Trophoblast cell (in vitro differentiated cells and primary cell): ENCODE data around the gene DIP2B.
A peak's percentile ranks its signal among the peaks of the same experiment; 100 is the strongest.

Experiments used
- DNase-seq, 2 donors: peaks; one replicate each; pipeline ENCODE4 v3.0.0-alpha.2; 2016
- H2AFZ ChIP-seq: 2 replicates; pipeline ENCODE4 v1.6.1; 2013; ENCODE audit warnings: low read length, moderate library complexity, mild to moderate bottlenecking; ENCODE audit not compliant: insufficient read depth, poor library complexity
- H2AK5ac ChIP-seq: 2 replicates; pipeline ENCODE4 v1.6.1; 2013; ENCODE audit warnings: mild to moderate bottlenecking, low read length
- H2BK120ac ChIP-seq: 2 replicates; pipeline ENCODE4 v1.6.1; 2013; ENCODE audit warnings: low read length, mild to moderate bottlenecking, moderate library complexity; ENCODE audit not compliant: insufficient read depth, poor library complexity
- H2BK12ac ChIP-seq: 2 replicates; pipeline ENCODE4 v1.6.1; 2013; ENCODE audit warnings: mild to moderate bottlenecking, low read length, moderate library complexity
- H2BK5ac ChIP-seq: 2 replicates; pipeline ENCODE4 v1.6.1; 2013; ENCODE audit warnings: low read length, low read depth, moderate library complexity, mild to moderate bottlenecking; ENCODE audit not compliant: poor library complexity
- H3K14ac ChIP-seq: 2 replicates; pipeline ENCODE4 v1.6.1; 2013; ENCODE audit warnings: mild to moderate bottlenecking, low read length
- H3K18ac ChIP-seq: 2 replicates; pipeline ENCODE4 v1.6.1; 2013; ENCODE audit warnings: mild to moderate bottlenecking, low read length
- H3K23ac ChIP-seq: 2 replicates; pipeline ENCODE4 v1.6.1; 2013; ENCODE audit warnings: low read length
- H3K27ac ChIP-seq: 2 replicates; pipeline ENCODE4 v1.5.1; 2013; ENCODE audit warnings: low read depth, mild to moderate bottlenecking, inconsistent platforms, low read length, moderate library complexity
- H3K27me3 ChIP-seq: 2 replicates; pipeline ENCODE4 v1.6.1; 2013; ENCODE audit warnings: inconsistent platforms, mild to moderate bottlenecking, low read length, moderate library complexity; ENCODE audit not compliant: insufficient read depth
- H3K36me3 ChIP-seq, 2 experiments: 1 replicate in 1 of 2; 2 replicates in 1 of 2; pipeline ENCODE4 v1.6.1; 2013; ENCODE audit warnings: low read length in 2 of 2, mild to moderate bottlenecking in 2 of 2, moderate library complexity in 1 of 2; ENCODE audit not compliant: insufficient read depth in 2 of 2, control insufficient read depth in 1 of 2
- H3K4ac ChIP-seq: 2 replicates; pipeline ENCODE4 v1.6.1; 2013; ENCODE audit warnings: low read depth, mild to moderate bottlenecking, low read length, moderate library complexity
- H3K4me1 ChIP-seq, 2 experiments: 1 replicate in 1 of 2; 2 replicates in 1 of 2; pipeline ENCODE4 v1.6.1; 2013; ENCODE audit warnings: low read length in 2 of 2, mild to moderate bottlenecking in 2 of 2, moderate library complexity in 1 of 2; ENCODE audit not compliant: insufficient read depth in 2 of 2, control insufficient read depth in 1 of 2
- H3K4me2 ChIP-seq: 2 replicates; pipeline ENCODE4 v1.6.1; 2013; ENCODE audit warnings: inconsistent platforms, mild to moderate bottlenecking, low read length, moderate library complexity
- H3K4me3 ChIP-seq: 2 replicates; pipeline ENCODE4 v1.5.1; 2013; ENCODE audit warnings: mild to moderate bottlenecking, low read depth, low read length, inconsistent platforms
- H3K79me1 ChIP-seq: one replicate; pipeline ENCODE4 v1.6.1; 2013; ENCODE audit warnings: low read length
- H3K79me2 ChIP-seq: 2 replicates; pipeline ENCODE4 v1.6.1; 2013; ENCODE audit warnings: low read length, mild to moderate bottlenecking; ENCODE audit not compliant: control insufficient read depth, insufficient read depth, poor library complexity
- H3K9ac ChIP-seq: 2 replicates; pipeline ENCODE4 v1.6.1; 2013; ENCODE audit warnings: mild to moderate bottlenecking, low read length
- H3K9me3 ChIP-seq: 2 replicates; pipeline ENCODE4 v1.6.1; 2013; ENCODE audit warnings: low read depth, mild to moderate bottlenecking, control low read depth, inconsistent platforms, low read length; ENCODE audit not compliant: insufficient read depth
- H4K12ac ChIP-seq: 2 replicates; pipeline ENCODE4 v1.6.1; 2013; ENCODE audit warnings: low read depth, mild to moderate bottlenecking, low read length, moderate library complexity
- H4K8ac ChIP-seq: 2 replicates; pipeline ENCODE4 v1.6.1; 2013; ENCODE audit warnings: low read depth, mild to moderate bottlenecking, low read length, moderate library complexity
- H4K91ac ChIP-seq: one replicate; pipeline ENCODE4 v1.6.1; 2013; ENCODE audit warnings: low read depth, mild to moderate bottlenecking, low read length, moderate library complexity
- WGBS: extraction: QIAGEN DNeasy Blood & Tissue Kit; methylation state at CpG from one replicate; pipeline ENCODE4 v1.1.7; 2013; ENCODE audit warnings: missing lambda C conversion rate; ENCODE audit not compliant: insufficient read length, insufficient coverage; ENCODE audit errors: extremely low coverage; 5-methylcytosine and 5-hydroxymethylcytosine counted together

Gene DIP2B

GRCh38 chr12:50747817-50748216, 243.0 kb downstream of the DIP2B start:
- peak overlapping the region; percentile 89 for H3K27ac ChIP-seq
- no peak overlapping the region for H2AK5ac ChIP-seq
- H2BK12ac ChIP-seq: no peak overlapping the region
- H3K79me1 ChIP-seq: peaks cover 17% of the 10 kb centered on the region
- no peaks in the 10 kb centered on the region for H3K79me2 ChIP-seq
- no peak overlapping the region for H4K8ac ChIP-seq
- H3K36me3 ChIP-seq: peaks cover 15 to 27% of the 10 kb centered on the region in 2 experiments
- peaks cover 2% of the 10 kb centered on the region for H3K9me3 ChIP-seq
- H3K4me2 ChIP-seq: no peak overlapping the region
- H3K18ac ChIP-seq: no peak overlapping the region
- peaks cover 4 to 12% of the 10 kb centered on the region in 2 experiments for H3K4me1 ChIP-seq
- DNase-seq: peak; percentile 81 to 83
- H3K27me3 ChIP-seq: no peaks in the 10 kb centered on the region
- no peak overlapping the region for H4K12ac ChIP-seq
- H3K9ac ChIP-seq: no peak overlapping the region
- no peak overlapping the region for H2AFZ ChIP-seq
- no CpG with 5 or more reads among the region's 1 CpG for WGBS
- no peak overlapping the region for H3K23ac ChIP-seq
- H3K14ac ChIP-seq: no peak overlapping the region
- H4K91ac ChIP-seq: no peak overlapping the region
- no peak overlapping the region for H3K4ac ChIP-seq
- H3K4me3 ChIP-seq: no peak overlapping the region
- H2BK120ac ChIP-seq: no peak overlapping the region
- H2BK5ac ChIP-seq: no peak overlapping the region

- H2BK5ac ChIP-seq: peak overlapping the region; percentile 82
- peak overlapping the region; percentile 82 for H2BK120ac ChIP-seq
- peak overlapping the region; percentile 77 for H2BK12ac ChIP-seq
- WGBS: no CpG with 5 or more reads among the region's 2 CpGs
- peaks cover 17% of the 10 kb centered on the region for H3K79me1 ChIP-seq
- H3K23ac ChIP-seq: no peak overlapping the region
- H2AK5ac ChIP-seq: no peak overlapping the region
- H3K9ac ChIP-seq: no peak overlapping the region
- H3K79me2 ChIP-seq: no peaks in the 10 kb centered on the region
- H3K36me3 ChIP-seq: peaks cover 7 to 17% of the 10 kb centered on the region in 2 experiments
- peak overlapping the region; percentile 91 for H3K27ac ChIP-seq
- H3K4me3 ChIP-seq: no peak overlapping the region
- H3K18ac ChIP-seq: no peak overlapping the region
- peak overlapping the region; percentile 84 for H4K91ac ChIP-seq
- peak overlapping the region; percentile 71 for H3K14ac ChIP-seq
- no peak overlapping the region for H3K4me2 ChIP-seq
- H3K9me3 ChIP-seq: peaks cover 1% of the 10 kb centered on the region
- H4K12ac ChIP-seq: no peak overlapping the region
- peak overlapping the region; percentile 65 for H3K4ac ChIP-seq
- no peak overlapping the region for H4K8ac ChIP-seq
- no peaks in the 10 kb centered on the region for H3K27me3 ChIP-seq
- H2AFZ ChIP-seq: no peak overlapping the region
- peak; percentile 71 to 87 for DNase-seq
- H3K4me1 ChIP-seq: peaks cover 4 to 12% of the 10 kb centered on the region in 2 experiments
Measured at GRCh38 chr12:50749459-50749882, 244.7 kb downstream of the DIP2B start.

- H3K27ac ChIP-seq: peak overlapping the region; percentile 91
- WGBS: no CpG with 5 or more reads among the region's 4 CpGs
Measured at GRCh38 chr12:50750366-50750765, 245.6 kb downstream of the DIP2B start.

DNA sequence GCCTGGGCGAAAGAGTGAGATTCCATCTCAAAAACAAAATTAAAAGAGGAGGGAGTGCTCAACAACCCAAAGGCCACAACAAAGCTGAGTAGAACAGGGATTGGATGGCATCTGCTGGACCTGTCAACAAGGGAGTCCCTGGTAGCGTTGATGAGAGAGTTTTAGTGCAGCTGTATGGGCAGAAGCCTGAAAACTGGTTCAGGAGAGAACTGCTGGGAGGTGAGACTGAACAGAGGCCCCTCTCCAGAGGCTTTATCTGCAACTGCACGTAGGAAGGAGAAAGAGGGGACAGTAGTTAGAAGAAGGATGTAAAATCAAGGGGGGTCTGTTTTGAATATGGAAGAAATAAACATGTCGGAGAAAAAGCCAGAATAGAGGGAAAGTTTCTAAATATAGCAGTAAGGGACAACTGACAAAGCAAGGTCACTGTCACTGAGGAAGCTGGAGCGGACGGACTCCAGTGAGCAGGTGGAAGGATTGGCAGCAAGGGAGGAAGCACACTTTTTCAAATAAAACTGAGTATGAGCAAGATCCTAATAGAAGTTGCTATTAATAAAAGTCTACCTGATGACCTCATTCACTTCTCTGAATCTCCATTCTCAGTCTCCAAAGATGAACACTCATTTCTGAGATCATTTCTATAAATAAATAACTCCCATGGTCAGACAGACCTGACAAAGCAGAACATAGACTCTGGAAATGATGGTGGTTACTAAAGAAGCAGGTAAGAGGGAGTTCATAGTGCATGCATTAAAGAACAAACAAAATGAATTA, 247.3 kb downstream of the DIP2B start:
- no CpG with 5 or more reads among the region's 6 CpGs for WGBS
- H3K14ac ChIP-seq: peak overlapping the region; percentile 12
- H2BK12ac ChIP-seq: peak overlapping the region; percentile 72
- H2BK5ac ChIP-seq: peak overlapping the region; percentile 69
- no peak overlapping the region for H4K91ac ChIP-seq
- no peak overlapping the region for H3K18ac ChIP-seq
- no peak overlapping the region for H3K27ac ChIP-seq
- no peaks in the 10 kb centered on the region for H3K79me2 ChIP-seq
- H3K4me1 ChIP-seq: peaks cover 4 to 12% of the 10 kb centered on the region in 2 experiments
- H3K27me3 ChIP-seq: no peaks in the 10 kb centered on the region
- H3K9ac ChIP-seq: peak overlapping the region; percentile 28
- H3K79me1 ChIP-seq: peaks cover 17% of the 10 kb centered on the region
- no peak overlapping the region for H3K4me3 ChIP-seq
- H4K12ac ChIP-seq: no peak overlapping the region
- H2AK5ac ChIP-seq: no peak overlapping the region
- H3K23ac ChIP-seq: no peak overlapping the region
- no peak for DNase-seq
- H3K4ac ChIP-seq: no peak overlapping the region
- peak overlapping the region; percentile 27 for H2BK120ac ChIP-seq
- H3K36me3 ChIP-seq: peaks cover 4 to 5% of the 10 kb centered on the region in 2 experiments
- peak overlapping the region; percentile 56 for H4K8ac ChIP-seq
- no peak overlapping the region for H2AFZ ChIP-seq
- H3K9me3 ChIP-seq: no peaks in the 10 kb centered on the region
- H3K4me2 ChIP-seq: no peak overlapping the region

More at GRCh38 chr12:50750366-50750765, 245.6 kb downstream of the DIP2B start:
- Histone ChIP-seq H3K4me2 (no peak overlapping the region), H3K27me3 (no peaks in the 10 kb centered on the region), H3K4me1 (peaks cover 4 to 12% of the 10 kb centered on the region in 2 experiments), H3K79me2 (no peaks in the 10 kb centered on the region), H3K9ac (no peak overlapping the region), H3K14ac (no peak overlapping the region), H3K4ac (no peak overlapping the region), H4K91ac (peak overlapping the region; percentile 13), H2AK5ac (no peak overlapping the region), H3K36me3 (peaks cover 4 to 11% of the 10 kb centered on the region in 2 experiments), H4K12ac (no peak overlapping the region), H2BK120ac (peak overlapping the region; percentile 20), H3K4me3 (no peak overlapping the region), H2AFZ (no peak overlapping the region), H4K8ac (peak overlapping the region; percentile 23), H3K79me1 (peaks cover 17% of the 10 kb centered on the region), H3K23ac (no peak overlapping the region), H3K18ac (no peak overlapping the region), H2BK5ac (peak overlapping the region; percentile 58), H3K9me3 (no peaks in the 10 kb centered on the region), H2BK12ac (no peak overlapping the region)
- DNase-seq: peak; percentile 74 to 90
